ENCODE data around the gene RBM47.

RBM47 gene

DNA sequence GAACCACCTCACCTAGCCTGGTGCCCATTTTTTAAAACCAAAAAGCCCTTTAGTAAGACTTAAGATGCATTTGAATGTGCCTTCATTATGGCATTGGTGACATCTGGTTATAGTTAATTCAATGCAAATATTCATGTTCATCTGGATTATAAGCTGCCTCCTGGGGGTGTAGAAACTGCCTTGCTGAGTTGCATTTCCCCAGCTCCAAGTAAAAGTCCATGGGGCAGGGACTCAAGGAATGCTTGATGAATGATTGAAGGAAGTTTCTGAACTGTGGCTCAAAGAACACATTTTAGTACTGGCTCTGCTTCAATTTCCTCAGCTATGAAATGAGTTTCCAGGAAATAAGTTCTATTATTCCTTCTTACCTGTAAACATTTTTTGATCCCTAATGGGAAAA, 18.5 kb upstream of the RBM47 start:
- H3K4me3 ChIP-seq (IDR thresholded peaks at IDR 0.05; ENCODE audit: insufficient read depth, low read depth, low read length) = no peak overlapping the region
- no peaks in the 10 kb centered on the region for H3K79me2 ChIP-seq (ENCODE audit: insufficient read depth, low read depth)
- H4K20me1 ChIP-seq (ENCODE audit: insufficient read depth) = no peaks in the 10 kb centered on the region
- H3K9ac ChIP-seq = no peak overlapping the region
- H3K4me1 ChIP-seq (ENCODE audit: low read depth, poor library complexity, severe bottlenecking) = no peaks in the 10 kb centered on the region
- no peak for TF ChIP-seq CTCF (conservative IDR thresholded peaks at IDR 0.05; ENCODE audit: low read depth, low read length)
- no peaks in the 10 kb centered on the region for H3K27me3 ChIP-seq (ENCODE audit: insufficient read depth, low read depth)
- no peak overlapping the region for H2AFZ ChIP-seq (ENCODE audit: low read depth)
- no peaks in the 10 kb centered on the region for H3K36me3 ChIP-seq (ENCODE audit: insufficient read depth)
- H3K4me2 ChIP-seq = no peak overlapping the region
- H3K27ac ChIP-seq = no peak overlapping the region

GRCh38 chr4:40645586-40645985, 15.9 kb upstream of the RBM47 start:
- no peaks in the 10 kb centered on the region for H3K79me2 ChIP-seq (ENCODE audit: insufficient read depth, low read depth)
- TF ChIP-seq CTCF (conservative IDR thresholded peaks at IDR 0.05; ENCODE audit: low read depth, low read length) = no peak
- no peak overlapping the region for H3K9ac ChIP-seq
- H2AFZ ChIP-seq (ENCODE audit: low read depth) = no peak overlapping the region
- H3K4me2 ChIP-seq = no peak overlapping the region
- no peak overlapping the region for H3K4me3 ChIP-seq (IDR thresholded peaks at IDR 0.05; ENCODE audit: insufficient read depth, low read depth, low read length)
- no peak overlapping the region for H3K27ac ChIP-seq
- no peaks in the 10 kb centered on the region for H3K27me3 ChIP-seq (ENCODE audit: insufficient read depth, low read depth)
- H3K4me1 ChIP-seq (ENCODE audit: low read depth, poor library complexity, severe bottlenecking) = no peaks in the 10 kb centered on the region
- no peaks in the 10 kb centered on the region for H4K20me1 ChIP-seq (ENCODE audit: insufficient read depth)
- H3K36me3 ChIP-seq (ENCODE audit: insufficient read depth) = no peaks in the 10 kb centered on the region

DNA sequence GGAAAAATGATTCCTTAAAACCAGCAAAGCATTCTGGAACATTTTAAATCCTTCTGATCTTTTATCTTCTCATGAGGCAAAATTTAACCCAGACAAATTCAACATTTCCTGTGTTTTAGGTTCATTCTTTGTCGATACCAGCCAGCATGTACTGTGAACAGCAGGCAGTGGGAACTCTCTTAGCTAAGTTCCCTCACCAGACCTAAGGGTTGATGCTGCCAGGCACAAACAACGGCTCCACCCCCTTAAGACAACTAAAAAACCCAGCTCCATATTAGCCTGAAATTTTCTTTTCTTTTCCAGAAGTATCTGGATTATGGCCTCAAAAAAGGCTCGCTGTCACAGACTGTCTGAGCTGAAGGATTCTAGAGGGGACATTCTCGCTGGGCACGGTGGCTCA, 2.4 kb upstream of the RBM47 start:
- Histone ChIP-seq H3K9ac (no peak overlapping the region), H3K27ac (peak overlapping the region; percentile 97; the same call in 1 of the 2 replicates), H3K36me3 (ENCODE audit: insufficient read depth) (no peaks in the 10 kb centered on the region), H3K4me3 (IDR thresholded peaks at IDR 0.05; ENCODE audit: insufficient read depth, low read depth, low read length) (no peak overlapping the region), H3K4me2 (peak overlapping the region; percentile 86; the same call in 1 of the 2 replicates), H4K20me1 (ENCODE audit: insufficient read depth) (no peaks in the 10 kb centered on the region), H3K4me1 (ENCODE audit: low read depth, poor library complexity, severe bottlenecking) (peaks cover 16% of the 10 kb centered on the region), H3K79me2 (ENCODE audit: insufficient read depth, low read depth) (peaks cover 38% of the 10 kb centered on the region), H3K27me3 (ENCODE audit: insufficient read depth, low read depth) (no peaks in the 10 kb centered on the region), H2AFZ (ENCODE audit: low read depth) (no peak overlapping the region)
- no peak for TF ChIP-seq CTCF (conservative IDR thresholded peaks at IDR 0.05; ENCODE audit: low read depth, low read length)

DNA sequence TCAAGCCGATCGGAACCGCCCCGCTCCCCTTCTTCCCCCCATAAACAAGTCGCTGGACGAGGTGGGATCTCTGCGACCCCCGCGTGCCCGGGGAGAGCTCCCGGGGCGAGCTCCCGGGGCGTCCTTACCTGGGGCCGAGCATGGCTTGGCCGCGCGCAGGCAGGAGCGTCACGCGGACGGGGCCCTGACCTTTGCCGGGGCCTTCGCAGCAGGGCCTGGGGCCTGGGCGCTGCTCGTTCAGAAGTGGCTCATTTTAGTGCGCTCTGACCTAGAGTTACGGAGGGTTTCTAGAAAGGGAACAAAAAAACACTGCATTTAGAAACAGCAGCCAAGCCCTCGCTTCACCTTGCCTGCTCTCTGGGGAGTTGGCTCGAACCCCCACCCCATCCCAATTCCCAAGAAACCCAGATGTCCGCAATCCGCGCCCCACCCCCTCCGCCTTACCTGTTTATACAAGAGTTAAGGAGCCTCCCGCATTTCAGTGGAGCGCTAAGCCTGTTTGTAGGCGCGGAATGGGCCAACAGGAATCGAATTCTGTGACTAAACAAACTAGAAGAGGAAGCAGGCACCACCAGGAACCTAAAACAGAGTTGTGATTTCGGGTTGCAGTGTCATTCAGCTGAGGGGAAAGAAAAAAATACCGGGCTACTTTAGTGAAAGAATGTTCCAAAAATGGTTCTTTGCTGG, 814 bp upstream of the RBM47 start:
- H3K27ac ChIP-seq = peak overlapping the region; percentile 97
- no peaks in the 10 kb centered on the region for H3K36me3 ChIP-seq (ENCODE audit: insufficient read depth)
- H3K79me2 ChIP-seq (ENCODE audit: insufficient read depth, low read depth) = peaks cover 54% of the 10 kb centered on the region
- H3K4me3 ChIP-seq (IDR thresholded peaks at IDR 0.05; ENCODE audit: insufficient read depth, low read depth, low read length) = peak overlapping the region; percentile 78
- peak overlapping the region; percentile 94 for H3K9ac ChIP-seq
- peak overlapping the region; percentile 64 for H2AFZ ChIP-seq (ENCODE audit: low read depth)
- peaks cover 24% of the 10 kb centered on the region for H3K4me1 ChIP-seq (ENCODE audit: low read depth, poor library complexity, severe bottlenecking)
- no peaks in the 10 kb centered on the region for H3K27me3 ChIP-seq (ENCODE audit: insufficient read depth, low read depth)
- TF ChIP-seq CTCF (conservative IDR thresholded peaks at IDR 0.05; ENCODE audit: low read depth, low read length) = no peak
- H3K4me2 ChIP-seq = peak overlapping the region; percentile 86
- H4K20me1 ChIP-seq (ENCODE audit: insufficient read depth) = no peaks in the 10 kb centered on the region
